Measurements from ENCODE around the gene PRKN.

PRKN gene

GRCh38 chr6:161590961-161591627 lies 1136.5 kb downstream of the PRKN start:
- Histone ChIP-seq H3K27me3 (ENCODE audit: insufficient read depth, low read depth) (no peaks in the 10 kb centered on the region), H3K9ac (no peak overlapping the region), H3K4me3 (IDR thresholded peaks at IDR 0.05; ENCODE audit: insufficient read depth, low read depth, low read length) (no peak overlapping the region), H4K20me1 (ENCODE audit: insufficient read depth) (no peaks in the 10 kb centered on the region), H3K27ac (no peak overlapping the region), H3K4me2 (no peak overlapping the region), H3K36me3 (ENCODE audit: insufficient read depth) (no peaks in the 10 kb centered on the region), H2AFZ (ENCODE audit: low read depth) (no peak overlapping the region), H3K79me2 (ENCODE audit: insufficient read depth, low read depth) (no peaks in the 10 kb centered on the region), H3K4me1 (ENCODE audit: low read depth, poor library complexity, severe bottlenecking) (no peaks in the 10 kb centered on the region)
- TF ChIP-seq CTCF (conservative IDR thresholded peaks at IDR 0.05; ENCODE audit: low read depth, low read length) = no peak

GRCh38 chr6:161586887-161587286 lies 1140.7 kb downstream of the PRKN start:
- no peak overlapping the region for H3K4me3 ChIP-seq (IDR thresholded peaks at IDR 0.05; ENCODE audit: insufficient read depth, low read depth, low read length)

GRCh38 chr6:161584621-161585340 lies 1142.8 kb downstream of the PRKN start:
- TF ChIP-seq CTCF (conservative IDR thresholded peaks at IDR 0.05; ENCODE audit: low read depth, low read length) = no peak
- no peak overlapping the region for H3K27ac ChIP-seq
- no peak overlapping the region for H3K4me3 ChIP-seq (IDR thresholded peaks at IDR 0.05; ENCODE audit: insufficient read depth, low read depth, low read length)
- H3K27me3 ChIP-seq (ENCODE audit: insufficient read depth, low read depth) = no peaks in the 10 kb centered on the region
- no peaks in the 10 kb centered on the region for H3K79me2 ChIP-seq (ENCODE audit: insufficient read depth, low read depth)
- H2AFZ ChIP-seq (ENCODE audit: low read depth) = no peak overlapping the region
- H3K4me2 ChIP-seq = no peak overlapping the region
- H4K20me1 ChIP-seq (ENCODE audit: insufficient read depth) = no peaks in the 10 kb centered on the region
- no peak overlapping the region for H3K9ac ChIP-seq
- no peaks in the 10 kb centered on the region for H3K4me1 ChIP-seq (ENCODE audit: low read depth, poor library complexity, severe bottlenecking)
- no peaks in the 10 kb centered on the region for H3K36me3 ChIP-seq (ENCODE audit: insufficient read depth)

More at GRCh38 chr6:161586887-161587286, 1140.7 kb downstream of the PRKN start:
- Histone ChIP-seq H3K79me2 (ENCODE audit: insufficient read depth, low read depth) (no peaks in the 10 kb centered on the region), H2AFZ (ENCODE audit: low read depth) (no peak overlapping the region), H3K4me2 (no peak overlapping the region), H3K9ac (no peak overlapping the region), H4K20me1 (ENCODE audit: insufficient read depth) (no peaks in the 10 kb centered on the region), H3K36me3 (ENCODE audit: insufficient read depth) (no peaks in the 10 kb centered on the region), H3K27me3 (ENCODE audit: insufficient read depth, low read depth) (no peaks in the 10 kb centered on the region), H3K4me1 (ENCODE audit: low read depth, poor library complexity, severe bottlenecking) (no peaks in the 10 kb centered on the region), H3K27ac (no peak overlapping the region)
- TF ChIP-seq CTCF (conservative IDR thresholded peaks at IDR 0.05; ENCODE audit: low read depth, low read length) = no peak

GRCh38 chr6:161584051-161584450 lies 1143.5 kb downstream of the PRKN start:
- H3K4me1 ChIP-seq (ENCODE audit: low read depth, poor library complexity, severe bottlenecking) = no peaks in the 10 kb centered on the region
- TF ChIP-seq CTCF (conservative IDR thresholded peaks at IDR 0.05; ENCODE audit: low read depth, low read length) = no peak
- H3K4me2 ChIP-seq = no peak overlapping the region
- no peak overlapping the region for H2AFZ ChIP-seq (ENCODE audit: low read depth)
- no peak overlapping the region for H3K9ac ChIP-seq
- no peaks in the 10 kb centered on the region for H4K20me1 ChIP-seq (ENCODE audit: insufficient read depth)
- no peaks in the 10 kb centered on the region for H3K79me2 ChIP-seq (ENCODE audit: insufficient read depth, low read depth)
- H3K36me3 ChIP-seq (ENCODE audit: insufficient read depth) = no peaks in the 10 kb centered on the region
- H3K4me3 ChIP-seq (IDR thresholded peaks at IDR 0.05; ENCODE audit: insufficient read depth, low read depth, low read length) = no peak overlapping the region
- no peaks in the 10 kb centered on the region for H3K27me3 ChIP-seq (ENCODE audit: insufficient read depth, low read depth)
- no peak overlapping the region for H3K27ac ChIP-seq
